HFF-Myc (cell line): ENCODE data around the gene ZNF165.

Source experiments
- DNase-seq: peaks from one replicate; pipeline ENCODE4 v3.0.0-alpha.2; 2011; ENCODE audit warnings: low read depth; ENCODE audit errors: extremely low read depth
- H3K4me3 ChIP-seq: replicated peaks from 2 replicates; pipeline ENCODE4 v1.5.1; 2011; ENCODE audit warnings: low read depth, mild to moderate bottlenecking, control low read depth, low read length
- TF ChIP-seq, protein P1 (sequence below): IDR thresholded peaks from 2 replicates; pipeline ENCODE4 v1.5.1; 2012; ENCODE audit warnings: mild to moderate bottlenecking, low read depth, low read length, control low read depth; ENCODE audit errors: missing control alignments

Gene ZNF165

GRCh38 chr6:28104392-28105244, 24.2 kb downstream of the ZNF165 start:
- TF ChIP-seq, protein P1, sequence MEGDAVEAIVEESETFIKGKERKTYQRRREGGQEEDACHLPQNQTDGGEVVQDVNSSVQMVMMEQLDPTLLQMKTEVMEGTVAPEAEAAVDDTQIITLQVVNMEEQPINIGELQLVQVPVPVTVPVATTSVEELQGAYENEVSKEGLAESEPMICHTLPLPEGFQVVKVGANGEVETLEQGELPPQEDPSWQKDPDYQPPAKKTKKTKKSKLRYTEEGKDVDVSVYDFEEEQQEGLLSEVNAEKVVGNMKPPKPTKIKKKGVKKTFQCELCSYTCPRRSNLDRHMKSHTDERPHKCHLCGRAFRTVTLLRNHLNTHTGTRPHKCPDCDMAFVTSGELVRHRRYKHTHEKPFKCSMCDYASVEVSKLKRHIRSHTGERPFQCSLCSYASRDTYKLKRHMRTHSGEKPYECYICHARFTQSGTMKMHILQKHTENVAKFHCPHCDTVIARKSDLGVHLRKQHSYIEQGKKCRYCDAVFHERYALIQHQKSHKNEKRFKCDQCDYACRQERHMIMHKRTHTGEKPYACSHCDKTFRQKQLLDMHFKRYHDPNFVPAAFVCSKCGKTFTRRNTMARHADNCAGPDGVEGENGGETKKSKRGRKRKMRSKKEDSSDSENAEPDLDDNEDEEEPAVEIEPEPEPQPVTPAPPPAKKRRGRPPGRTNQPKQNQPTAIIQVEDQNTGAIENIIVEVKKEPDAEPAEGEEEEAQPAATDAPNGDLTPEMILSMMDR = peak; percentile 36
- peak; percentile 44 for DNase-seq
- H3K4me3 ChIP-seq = peak overlapping the region; percentile 53

GRCh38 chr6:28105245-28105639, 24.9 kb downstream of the ZNF165 start:
- H3K4me3 ChIP-seq = peak overlapping the region; percentile 53
- DNase-seq = no peak
- TF ChIP-seq, protein P1 = no peak

DNA sequence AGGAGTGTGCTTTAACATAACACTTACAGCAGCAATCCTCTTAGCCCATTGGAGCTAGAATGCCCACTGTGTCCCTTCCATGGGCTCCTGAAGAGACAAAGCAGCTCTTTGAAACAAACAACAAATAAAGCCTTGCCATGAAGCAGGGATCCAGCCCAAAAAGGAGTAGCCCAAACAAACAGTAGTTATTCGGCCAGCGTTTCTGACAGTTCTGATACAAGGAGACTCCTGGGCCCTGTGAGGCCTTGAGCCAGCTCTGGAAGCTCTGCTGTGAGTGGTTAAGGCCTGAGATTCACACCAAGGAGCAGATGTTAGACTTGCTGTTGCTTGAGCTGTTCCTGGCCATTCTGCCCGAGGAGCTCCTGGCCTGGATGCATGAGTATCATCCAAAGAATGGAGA, 27.1 kb downstream of the ZNF165 start:
- no peak overlapping the region for H3K4me3 ChIP-seq
- TF ChIP-seq, protein P1 = no peak
- no peak for DNase-seq

DNA sequence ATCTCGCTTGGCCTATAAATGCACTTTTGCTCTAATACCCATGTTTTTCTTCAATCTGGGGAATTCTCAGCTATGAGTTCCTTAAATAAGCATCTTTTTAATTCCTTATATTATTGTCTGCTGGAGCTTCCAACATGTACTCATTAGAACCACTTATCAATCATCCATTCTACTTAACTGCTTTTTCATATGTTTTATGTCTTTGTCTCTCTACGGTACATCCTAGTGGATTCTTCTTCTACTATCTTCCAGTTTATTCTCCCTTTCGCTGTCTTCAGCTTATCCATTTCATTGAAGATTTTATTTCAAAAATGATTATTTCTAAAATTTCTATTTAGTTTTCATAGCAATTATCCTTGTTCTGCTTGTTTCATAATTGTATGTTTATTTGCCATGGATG, 31.6 kb downstream of the ZNF165 start:
- DNase-seq = no peak
- TF ChIP-seq, protein P1 = no peak
- H3K4me3 ChIP-seq = no peak overlapping the region

DNA sequence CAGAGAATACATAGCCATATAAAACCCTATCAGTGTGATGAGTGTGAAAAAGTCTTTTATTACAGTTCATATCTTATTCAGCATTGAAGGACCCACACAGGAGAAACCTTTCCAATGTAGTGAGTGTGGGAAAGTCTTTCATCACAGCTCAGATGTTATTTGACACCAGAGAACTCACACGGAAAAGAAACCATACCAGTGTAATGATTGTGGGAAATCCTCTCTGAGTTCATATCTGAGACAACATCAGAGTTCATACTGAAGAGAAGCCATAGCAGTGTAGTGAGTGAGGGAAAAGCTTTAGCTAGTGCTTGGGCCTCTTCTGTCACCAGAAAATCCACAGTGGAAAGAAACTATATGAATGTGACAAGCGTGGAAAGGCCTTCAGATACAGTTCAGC, 35.4 kb downstream of the ZNF165 start:
- TF ChIP-seq, protein P1 = no peak
- H3K4me3 ChIP-seq = no peak overlapping the region
- no peak for DNase-seq

GRCh38 chr6:28117386-28118050, 37.1 kb downstream of the ZNF165 start:
- no peak overlapping the region for H3K4me3 ChIP-seq
- TF ChIP-seq, protein P1 = no peak
- no peak for DNase-seq
